Measurements from ENCODE around the gene NPAS3. TPM values are rescaled to one million over a fixed set of nuclear protein-coding genes. Genes with fewer than 3 reads are reported as not detected.

The NPAS3 gene
- total RNA-seq, 2 experiments from 2014 or later: not detected

DNA sequence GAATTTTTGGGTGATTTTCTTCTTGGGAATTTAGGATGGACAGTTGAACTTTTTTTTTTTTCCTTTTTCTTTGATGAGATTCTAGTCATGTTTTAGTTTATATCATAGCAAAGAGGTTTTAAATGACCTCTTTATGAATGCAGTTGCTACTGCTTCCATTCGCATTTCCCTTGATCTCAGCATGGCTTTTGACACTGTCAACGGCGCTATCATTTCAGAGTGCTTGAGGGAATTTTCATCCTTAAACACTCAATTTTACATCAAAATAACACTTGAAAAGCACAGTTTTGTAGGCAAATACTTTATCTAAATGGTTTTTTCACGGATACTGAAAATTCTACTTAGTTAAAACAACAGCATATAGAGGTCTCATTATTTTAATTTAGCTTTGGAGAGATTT is 195.5 kb downstream of the NPAS3 start:
- Histone ChIP-seq H3K79me2 (ENCODE audit: insufficient read depth, low read depth, low read length) (no peaks in the 10 kb centered on the region), H3K9me3 (ENCODE audit: low read length) (no peaks in the 10 kb centered on the region), H3K4me2 (ENCODE audit: low read length) (no peak overlapping the region), H2AFZ (ENCODE audit: low read length) (no peak overlapping the region), H3K9me2 (ENCODE audit: insufficient read depth, low read length) (no peaks in the 10 kb centered on the region), H3K4me3 (ENCODE audit: low read depth, low read length, poor library complexity, severe bottlenecking) (no peak overlapping the region), H4K20me1 (ENCODE audit: insufficient read depth, low read length) (no peaks in the 10 kb centered on the region), H3K27ac (ENCODE audit: low read depth, low read length, poor library complexity, severe bottlenecking) (no peak overlapping the region), H3K36me3 (ENCODE audit: insufficient read depth, low read length) (no peaks in the 10 kb centered on the region), H3K4me1 (ENCODE audit: insufficient read depth, low read length, poor library complexity, severe bottlenecking) (no peaks in the 10 kb centered on the region)
- CTCF ChIA-PET (ENCODE audit: unreplicated experiment): no interaction called here
- POLR2A ChIA-PET: interaction anchor here (0.7 kb wide), 1 partner anchor 520 kb away, joined by 3 read pairs; no protein-coding TSS in a partner anchor
- intact Hi-C loops (cut with micrococcal nuclease; ENCODE audit: unreplicated experiment): no loop called here
- no TSS peak for BruUV-seq (replicated peaks)
- no peak for DNase-seq (ENCODE audit: low spot score)
- no peak for TF ChIP-seq EZH2phosphoT487 (IDR thresholded peaks at IDR 0.05; ENCODE audit: borderline replicate concordance, low read depth, low read length)
- no peak for TF ChIP-seq CTCF (conservative IDR thresholded peaks at IDR 0.05; ENCODE audit: low read length)

DNA sequence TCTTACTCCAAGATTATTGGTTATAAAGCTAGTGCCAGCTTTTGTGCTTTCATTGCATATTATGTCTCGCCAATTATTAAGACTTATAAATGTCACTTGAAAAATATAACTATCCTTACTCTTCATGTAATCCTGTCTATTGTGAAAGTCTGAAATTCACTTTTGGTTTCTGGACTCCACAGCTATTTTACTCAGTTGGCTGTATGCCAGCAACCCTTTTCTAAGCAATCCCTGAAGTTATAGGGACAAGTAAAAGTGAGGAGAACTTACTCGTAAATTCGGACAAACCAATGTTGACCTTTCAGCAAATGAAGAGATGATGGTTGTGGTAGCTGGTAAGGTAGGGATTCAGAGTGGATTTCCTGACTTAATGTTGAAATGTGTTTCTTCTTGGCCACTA is 196.3 kb downstream of the NPAS3 start:
- Histone ChIP-seq H3K79me2 (ENCODE audit: insufficient read depth, low read depth, low read length) (no peaks in the 10 kb centered on the region), H3K4me3 (ENCODE audit: low read depth, low read length, poor library complexity, severe bottlenecking) (no peak overlapping the region), H3K36me3 (ENCODE audit: insufficient read depth, low read length) (no peaks in the 10 kb centered on the region), H2AFZ (ENCODE audit: low read length) (no peak overlapping the region), H3K4me2 (ENCODE audit: low read length) (no peak overlapping the region), H3K9me2 (ENCODE audit: insufficient read depth, low read length) (no peaks in the 10 kb centered on the region), H3K4me1 (ENCODE audit: insufficient read depth, low read length, poor library complexity, severe bottlenecking) (no peaks in the 10 kb centered on the region), H4K20me1 (ENCODE audit: insufficient read depth, low read length) (no peaks in the 10 kb centered on the region), H3K9me3 (ENCODE audit: low read length) (no peaks in the 10 kb centered on the region), H3K27ac (ENCODE audit: low read depth, low read length, poor library complexity, severe bottlenecking) (no peak overlapping the region)
- no peak for TF ChIP-seq CTCF (conservative IDR thresholded peaks at IDR 0.05; ENCODE audit: low read length)
- TF ChIP-seq EZH2phosphoT487 (IDR thresholded peaks at IDR 0.05; ENCODE audit: borderline replicate concordance, low read depth, low read length): no peak
- intact Hi-C loops (cut with micrococcal nuclease; ENCODE audit: unreplicated experiment): no loop called here
- ChIA-PET POLR2A (interaction anchor here (1.2 kb wide), 1 partner anchor 26 kb away, joined by 3 read pairs; no protein-coding TSS in a partner anchor), CTCF (ENCODE audit: unreplicated experiment) (no interaction called here)
- no peak for DNase-seq (ENCODE audit: low spot score)
- no TSS peak for BruUV-seq (replicated peaks)

DNA sequence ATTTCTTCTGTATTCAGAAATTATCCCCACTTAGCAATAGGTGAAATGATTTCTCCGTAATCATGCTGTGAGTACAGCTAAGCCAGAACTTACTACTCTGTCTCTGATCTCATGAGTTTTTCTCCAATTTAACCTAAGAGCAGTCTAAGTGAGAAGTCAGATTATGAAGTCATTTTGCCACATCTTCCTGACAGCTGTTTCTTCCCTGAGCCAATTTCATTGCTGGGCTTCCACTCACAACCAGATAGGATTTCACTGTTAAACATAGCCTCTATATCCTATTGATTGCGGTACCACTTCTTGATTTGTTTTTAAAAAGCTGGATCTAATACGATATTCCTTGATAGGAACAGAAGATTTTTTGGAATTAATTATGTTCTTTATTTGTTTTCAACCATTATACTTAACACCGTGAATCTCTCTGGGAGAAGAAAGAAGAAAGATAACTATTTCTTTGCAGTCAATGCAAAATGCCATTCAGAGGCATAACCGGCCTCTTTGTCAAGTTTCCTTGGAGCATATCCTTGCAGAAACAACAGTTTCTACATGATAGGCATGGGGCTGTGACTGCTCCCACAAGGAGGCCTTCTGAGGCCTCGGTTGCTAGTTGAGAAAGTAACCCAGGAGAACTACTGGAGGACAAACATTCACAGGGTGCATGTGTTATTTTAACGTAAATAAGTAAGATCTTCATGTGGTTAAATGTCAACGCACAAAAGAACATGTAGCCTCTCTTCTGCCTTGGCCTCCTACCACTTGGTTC is 212.2 kb downstream of the NPAS3 start:
- BruUV-seq (replicated peaks): no TSS peak
- no peak for DNase-seq (ENCODE audit: low spot score)
- no peaks in the 10 kb centered on the region for H3K79me2 ChIP-seq (ENCODE audit: insufficient read depth, low read depth, low read length)
- no peak for TF ChIP-seq CTCF (conservative IDR thresholded peaks at IDR 0.05; ENCODE audit: low read length)
- no peak for TF ChIP-seq EZH2phosphoT487 (IDR thresholded peaks at IDR 0.05; ENCODE audit: borderline replicate concordance, low read depth, low read length)
- no peaks in the 10 kb centered on the region for H3K36me3 ChIP-seq (ENCODE audit: insufficient read depth, low read length)
- H3K4me3 ChIP-seq (ENCODE audit: low read depth, low read length, poor library complexity, severe bottlenecking): no peak overlapping the region
- no peaks in the 10 kb centered on the region for H4K20me1 ChIP-seq (ENCODE audit: insufficient read depth, low read length)
- intact Hi-C loops (cut with micrococcal nuclease; ENCODE audit: unreplicated experiment): no loop called here
- ChIA-PET CTCF (ENCODE audit: unreplicated experiment) (no interaction called here), POLR2A (no interaction called here)
- no peaks in the 10 kb centered on the region for H3K9me2 ChIP-seq (ENCODE audit: insufficient read depth, low read length)
- no peak overlapping the region for H3K4me2 ChIP-seq (ENCODE audit: low read length)
- no peaks in the 10 kb centered on the region for H3K9me3 ChIP-seq (ENCODE audit: low read length)
- no peaks in the 10 kb centered on the region for H3K4me1 ChIP-seq (ENCODE audit: insufficient read depth, low read length, poor library complexity, severe bottlenecking)
- no peak overlapping the region; the same call in 1 of the 2 replicates for H2AFZ ChIP-seq (ENCODE audit: low read length)
- no peak overlapping the region for H3K27ac ChIP-seq (ENCODE audit: low read depth, low read length, poor library complexity, severe bottlenecking)
